ENCODE data around the gene DNASE1L3.
A peak's percentile ranks its signal among the peaks of the same experiment; 100 is the strongest.

The DNASE1L3 gene

DNA sequence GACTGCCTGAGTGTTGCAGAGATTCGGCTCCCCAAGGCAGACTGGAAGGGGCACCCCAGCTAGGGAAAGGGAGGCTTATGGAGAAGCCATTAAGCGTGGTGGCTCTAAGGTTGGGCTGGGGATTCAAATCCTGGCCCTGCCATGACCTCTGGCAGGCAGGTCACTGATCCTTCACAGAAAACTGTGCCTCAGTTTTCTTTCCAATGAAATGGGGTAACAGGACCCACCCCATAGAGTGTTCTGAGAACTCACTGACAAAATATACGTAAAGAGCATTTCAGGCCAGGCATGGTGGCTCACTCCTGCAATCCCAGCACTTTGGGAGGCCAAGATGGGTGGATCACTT lies 34.6 kb downstream of the DNASE1L3 start:
- ChIA-PET CTCF (interaction anchor here (2.3 to 25.5 kb wide), 5 partner anchors 9 to 169 kb away, joined by 13 to 1062 read pairs (median 116); partner anchors contain the start of genes FLNB, HTD2 and RPP14), POLR2A (no interaction called here)
- TF ChIP-seq, protein P1, sequence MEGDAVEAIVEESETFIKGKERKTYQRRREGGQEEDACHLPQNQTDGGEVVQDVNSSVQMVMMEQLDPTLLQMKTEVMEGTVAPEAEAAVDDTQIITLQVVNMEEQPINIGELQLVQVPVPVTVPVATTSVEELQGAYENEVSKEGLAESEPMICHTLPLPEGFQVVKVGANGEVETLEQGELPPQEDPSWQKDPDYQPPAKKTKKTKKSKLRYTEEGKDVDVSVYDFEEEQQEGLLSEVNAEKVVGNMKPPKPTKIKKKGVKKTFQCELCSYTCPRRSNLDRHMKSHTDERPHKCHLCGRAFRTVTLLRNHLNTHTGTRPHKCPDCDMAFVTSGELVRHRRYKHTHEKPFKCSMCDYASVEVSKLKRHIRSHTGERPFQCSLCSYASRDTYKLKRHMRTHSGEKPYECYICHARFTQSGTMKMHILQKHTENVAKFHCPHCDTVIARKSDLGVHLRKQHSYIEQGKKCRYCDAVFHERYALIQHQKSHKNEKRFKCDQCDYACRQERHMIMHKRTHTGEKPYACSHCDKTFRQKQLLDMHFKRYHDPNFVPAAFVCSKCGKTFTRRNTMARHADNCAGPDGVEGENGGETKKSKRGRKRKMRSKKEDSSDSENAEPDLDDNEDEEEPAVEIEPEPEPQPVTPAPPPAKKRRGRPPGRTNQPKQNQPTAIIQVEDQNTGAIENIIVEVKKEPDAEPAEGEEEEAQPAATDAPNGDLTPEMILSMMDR (IDR thresholded peaks at IDR 0.05; ENCODE audit: insufficient read depth, low read length, missing control alignments): no peak
- no peak for DNase-seq (ENCODE audit: low read depth, low spot score)
- no peak overlapping the region for H3K4me3 ChIP-seq (ENCODE audit: low read depth, low read length)

DNA sequence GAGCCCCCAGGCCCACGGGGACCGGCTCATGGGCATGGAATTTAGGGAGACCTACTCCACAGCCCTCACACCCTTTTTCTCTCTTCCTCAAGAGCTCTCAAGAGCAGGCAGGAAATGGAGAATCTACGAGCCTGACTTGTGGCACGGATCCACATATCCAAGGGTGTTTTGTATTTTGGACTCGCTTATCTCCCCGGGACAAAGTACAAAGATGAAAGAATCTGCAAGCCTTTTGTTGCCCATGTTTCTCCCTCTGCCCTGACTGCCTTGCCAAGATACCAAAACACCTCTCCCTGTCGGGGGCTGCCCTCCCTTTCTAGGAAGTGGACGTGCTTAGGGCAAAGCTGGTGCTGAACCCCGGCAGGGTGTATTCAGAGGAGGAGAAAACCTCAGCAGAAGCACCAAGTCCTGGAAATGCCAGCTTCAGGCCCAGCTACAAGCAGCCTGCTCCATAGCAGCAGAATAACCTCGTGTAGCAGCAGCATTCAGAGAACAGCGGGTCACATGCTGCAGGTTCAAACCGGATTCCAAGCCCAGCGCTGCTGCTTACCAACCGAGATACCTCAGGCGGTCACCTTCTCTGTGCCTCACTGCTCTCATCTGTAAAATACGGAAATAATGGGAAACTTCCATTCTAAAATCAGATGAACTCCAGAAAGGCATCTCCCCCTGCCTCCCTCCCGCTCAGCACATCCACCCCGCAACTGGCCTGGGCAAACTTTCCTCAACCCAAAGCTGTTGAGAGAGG lies 35.2 kb downstream of the DNASE1L3 start:
- no peak overlapping the region for H3K4me3 ChIP-seq (ENCODE audit: low read depth, low read length)
- CTCF ChIA-PET: interaction anchor here (2.3 to 25.5 kb wide), 5 partner anchors 9 to 168 kb away, joined by 13 to 1062 read pairs (median 116); partner anchors contain the start of genes FLNB, HTD2 and RPP14
- POLR2A ChIA-PET: no interaction called here
- TF ChIP-seq, protein P1 (IDR thresholded peaks at IDR 0.05; ENCODE audit: insufficient read depth, low read length, missing control alignments): no peak
- DNase-seq (ENCODE audit: low read depth, low spot score): no peak

DNA sequence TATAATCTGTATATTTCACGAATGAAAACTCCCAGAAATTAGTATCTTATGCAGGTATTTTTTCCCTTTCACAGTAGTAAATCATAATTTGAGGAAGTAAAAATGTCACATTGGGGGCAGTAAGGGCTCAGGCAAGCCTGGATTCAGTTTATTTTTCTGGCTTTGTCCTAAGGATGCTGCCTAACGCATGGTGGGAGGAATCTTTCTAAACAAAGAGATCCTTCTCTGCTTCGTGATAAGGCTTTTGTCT lies 35.7 kb downstream of the DNASE1L3 start:
- CTCF ChIA-PET: interaction anchor here (3.9 to 25.5 kb wide), 4 partner anchors 8 to 125 kb away, joined by 39 to 1062 read pairs (median 130); partner anchors contain the start of genes HTD2 and RPP14

DNA sequence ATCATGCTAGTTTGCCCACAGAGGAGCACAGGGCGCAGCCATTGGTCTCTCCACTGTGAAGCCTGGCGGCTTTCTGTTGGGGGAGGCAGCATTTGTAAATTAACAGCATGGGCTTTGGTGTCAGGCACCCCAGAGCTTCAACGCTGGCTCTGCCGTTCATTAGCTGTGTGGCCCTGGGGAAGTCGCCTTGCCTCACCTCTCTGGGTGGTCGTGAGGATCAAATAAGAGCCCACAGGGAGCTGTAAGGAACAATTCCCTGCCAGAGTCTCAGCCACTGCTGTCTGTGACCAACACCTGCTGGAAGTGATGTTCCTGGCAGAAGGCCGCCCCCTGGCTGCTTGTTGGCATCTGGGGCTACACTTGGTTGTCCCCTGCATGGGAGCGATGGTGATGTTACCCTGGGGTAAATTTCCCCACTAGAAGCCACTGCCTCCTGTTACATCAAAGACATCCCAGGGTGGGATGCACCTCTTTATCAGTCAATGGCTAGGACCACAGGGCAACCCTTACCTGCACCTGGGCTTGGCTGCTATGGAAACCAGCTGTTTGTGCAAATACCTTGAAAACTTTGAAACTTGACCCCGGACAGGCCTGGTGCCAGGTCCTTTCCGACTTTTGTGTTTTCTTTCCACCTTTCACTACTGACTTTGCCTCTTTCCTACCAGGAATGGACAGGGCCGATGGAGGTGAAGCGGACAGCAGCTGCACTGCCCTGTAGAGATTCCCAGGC lies 36.9 kb downstream of the DNASE1L3 start:
- TF ChIP-seq, protein P1 (IDR thresholded peaks at IDR 0.05; ENCODE audit: insufficient read depth, low read length, missing control alignments): peak; percentile 25
- ChIA-PET POLR2A (interaction anchor here (0.6 kb wide), 1 partner anchor 44 kb away, joined by 3 read pairs; no protein-coding TSS in a partner anchor), CTCF (interaction anchor here (0.5 to 25.5 kb wide), 6 partner anchors 8 to 166 kb away, joined by 3 to 1062 read pairs (median 8); partner anchors contain the start of genes FLNB, HTD2 and RPP14)
- no peak for DNase-seq (ENCODE audit: low read depth, low spot score)
- no peak overlapping the region for H3K4me3 ChIP-seq (ENCODE audit: low read depth, low read length)

More for the DNA sequence above, 35.7 kb downstream of the DNASE1L3 start:
- H3K4me3 ChIP-seq (ENCODE audit: low read depth, low read length): no peak overlapping the region
- no peak for DNase-seq (ENCODE audit: low read depth, low spot score)
- POLR2A ChIA-PET: no interaction called here
- TF ChIP-seq, protein P1 (IDR thresholded peaks at IDR 0.05; ENCODE audit: insufficient read depth, low read length, missing control alignments): no peak

DNA sequence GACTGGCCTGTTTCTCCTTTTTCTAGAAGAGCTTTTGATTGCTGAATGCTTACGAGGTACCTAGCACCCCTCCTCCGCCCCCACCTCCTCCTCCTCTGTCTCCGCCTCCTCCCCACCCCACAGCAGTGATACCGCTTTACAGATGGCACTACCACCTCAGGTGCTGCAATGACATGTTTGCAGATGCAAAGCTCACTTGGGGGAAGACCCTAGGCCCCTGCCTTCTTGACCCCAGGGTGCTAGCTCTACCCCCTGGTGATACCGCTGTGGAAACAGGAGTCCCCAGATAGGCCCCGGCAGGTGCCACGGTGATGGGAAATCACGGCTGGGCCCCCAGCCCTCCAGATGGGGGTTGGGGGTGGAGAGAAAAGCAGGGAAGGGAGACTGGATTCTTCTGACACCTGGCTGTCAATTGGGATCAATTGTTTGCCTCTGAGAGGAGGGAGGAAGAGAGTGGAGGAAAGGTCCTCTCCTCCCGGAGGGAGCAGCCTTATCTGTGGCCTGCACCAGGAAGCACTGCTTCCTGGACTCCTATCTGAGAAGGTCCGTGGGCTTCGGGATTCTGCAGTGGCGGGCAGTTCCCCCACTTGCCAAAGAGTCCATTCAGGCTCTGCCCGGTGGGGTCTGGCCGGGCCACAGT lies 37.6 kb downstream of the DNASE1L3 start:
- DNase-seq (ENCODE audit: low read depth, low spot score): no peak
- CTCF ChIA-PET: interaction anchor here (0.7 to 25.5 kb wide), 7 partner anchors 8 to 165 kb away, joined by 3 to 1062 read pairs (median 7); partner anchors contain the start of genes FLNB, HTD2 and RPP14
- POLR2A ChIA-PET: interaction anchor here (0.6 kb wide), 1 partner anchor 45 kb away, joined by 3 read pairs; no protein-coding TSS in a partner anchor
- H3K4me3 ChIP-seq (ENCODE audit: low read depth, low read length): no peak overlapping the region
- TF ChIP-seq, protein P1 (IDR thresholded peaks at IDR 0.05; ENCODE audit: insufficient read depth, low read length, missing control alignments): no peak

All from AG04449 (cell line).